Hematopoietic multipotent progenitor cell treated with erythropoietin and hydrocortisone succinate and interleukin-3 and kit ligand, for 4 days (in vitro differentiated cells): ENCODE measurements around the gene AGPAT2.
"Not testable (repeated sequence)": the region's sequence is repeated elsewhere in the genome, so short reads cannot be mapped to it uniquely, and the experiment has no call there.

Experiments used
- DNase-seq: peaks from one replicate; pipeline ENCODE4 v3.0.0-alpha.2; 2015

AGPAT2 gene

DNA sequence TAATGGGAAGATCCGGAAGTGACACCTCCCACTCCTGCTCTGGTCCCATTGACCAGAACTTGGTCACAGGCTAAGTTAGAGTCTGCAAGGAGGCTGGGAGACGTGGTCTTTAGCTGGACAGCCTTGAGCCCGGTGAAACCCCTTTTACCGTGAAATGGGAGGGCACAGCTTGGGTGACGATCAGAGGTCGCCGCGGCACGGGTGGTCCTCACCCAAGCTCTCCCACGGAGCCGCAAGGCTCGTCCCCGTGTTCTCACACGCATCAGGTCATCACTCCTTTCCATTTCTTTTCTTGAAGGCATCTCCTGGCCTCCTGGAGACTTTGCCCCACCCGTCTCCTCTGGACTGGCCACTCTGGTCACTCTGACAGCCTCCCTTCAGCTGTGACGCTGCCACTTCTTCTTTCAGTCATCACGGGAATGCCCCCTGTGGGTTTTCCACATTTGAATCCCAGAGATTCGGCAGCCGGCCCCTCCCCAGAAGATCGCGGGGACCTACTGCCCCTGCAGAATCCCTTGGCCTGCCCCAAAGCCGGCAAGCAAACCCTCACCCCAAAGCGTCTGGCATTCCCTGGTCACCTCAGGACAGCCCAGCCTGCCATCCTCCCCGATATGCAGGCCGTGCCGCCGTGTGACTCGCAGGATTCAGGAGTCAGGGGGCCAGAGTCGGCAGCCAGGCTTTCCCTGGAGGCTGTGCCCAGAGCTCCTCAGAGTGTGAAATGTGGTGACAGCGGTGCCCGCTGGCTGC is 43.5 kb downstream of the AGPAT2 start:
- no peak for DNase-seq

DNA sequence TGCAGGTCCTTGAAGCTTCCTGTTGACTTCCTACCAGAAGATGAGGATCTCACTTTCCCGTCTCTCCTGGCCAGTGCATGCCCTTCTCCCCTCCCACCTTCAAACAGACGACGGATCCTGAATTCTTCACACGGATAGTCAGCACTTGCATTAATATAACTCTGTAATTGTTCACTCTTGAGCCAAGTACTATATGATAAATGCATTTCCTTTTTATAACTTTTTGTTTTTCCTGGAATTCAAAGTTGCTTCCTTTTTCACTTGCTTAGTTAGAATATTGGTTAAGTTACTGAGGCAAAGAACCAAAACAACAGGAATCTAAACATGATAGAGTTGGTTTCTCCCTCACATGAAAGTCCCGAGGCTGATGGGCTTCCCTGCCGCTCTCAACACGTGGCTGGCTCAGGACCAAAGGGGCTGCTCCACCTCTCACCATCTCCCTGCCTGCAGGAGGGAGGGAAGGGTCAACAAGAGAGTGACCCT is 44.8 kb downstream of the AGPAT2 start:
- DNase-seq = no peak

DNA sequence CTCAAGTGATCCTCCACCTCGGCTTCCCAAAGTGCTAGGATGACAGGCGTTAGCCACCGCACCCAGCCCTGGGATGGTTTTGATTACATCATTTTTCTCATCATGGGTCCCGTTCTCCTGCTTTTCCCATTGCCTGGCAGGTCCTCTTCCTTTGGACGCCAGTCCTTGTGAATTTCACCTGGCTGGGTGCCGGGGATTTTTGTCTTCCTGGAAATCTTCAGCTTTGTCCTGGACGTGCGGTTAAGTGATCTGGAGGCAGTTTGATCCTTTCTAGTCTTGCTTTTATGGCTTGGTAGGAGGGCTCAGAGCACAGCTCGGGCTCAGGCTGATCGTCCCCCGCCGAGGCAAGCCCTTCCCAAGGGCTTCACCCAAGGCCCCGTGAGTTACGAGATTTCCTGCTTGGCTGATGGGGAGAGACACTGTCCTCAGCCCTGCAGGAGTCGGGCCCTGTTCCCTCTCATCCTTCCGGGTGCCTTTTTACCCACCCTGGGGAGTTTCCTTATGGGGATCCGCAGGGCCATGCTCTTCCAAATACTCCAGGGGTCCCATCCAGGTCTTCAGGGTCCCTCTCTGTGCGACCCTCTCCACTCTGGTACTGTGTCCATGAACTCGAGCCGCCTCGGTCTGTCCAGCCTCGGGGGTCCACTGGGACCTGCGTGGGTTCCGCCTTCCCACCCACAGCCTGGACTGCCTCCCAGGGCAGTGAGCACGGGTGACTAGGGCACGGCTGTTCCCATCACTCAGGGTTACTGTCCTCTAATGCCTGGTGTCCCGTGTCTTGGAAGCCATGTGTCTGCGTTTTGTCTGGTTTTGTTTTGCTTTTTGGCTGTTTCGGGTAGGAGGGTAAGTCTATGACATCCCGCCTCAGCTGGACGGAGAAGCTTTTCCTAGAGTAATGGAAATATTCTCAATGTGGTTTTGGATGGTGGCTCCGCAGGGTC is 46.8 kb downstream of the AGPAT2 start:
- DNase-seq = no peak

DNA sequence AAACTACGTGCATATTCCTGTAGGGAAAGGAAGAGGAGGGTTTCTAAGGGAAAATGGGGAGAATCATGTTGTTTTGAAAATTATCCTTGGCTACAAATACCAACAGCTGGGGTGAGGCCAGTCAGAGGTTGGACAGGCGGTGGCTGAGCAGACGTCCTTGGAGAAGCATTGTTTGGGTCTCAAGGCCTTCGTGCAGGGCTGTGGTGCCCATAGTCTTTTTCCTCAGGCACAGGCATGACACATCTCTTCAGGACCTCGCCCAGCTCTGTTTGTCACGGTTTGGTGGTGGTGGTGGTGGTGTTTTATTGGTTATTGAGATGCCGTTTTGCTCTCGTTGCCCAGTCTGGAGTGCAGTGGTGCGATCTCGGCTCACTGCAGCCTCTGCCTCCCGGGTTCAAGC is 52.4 kb downstream of the AGPAT2 start:
- DNase-seq = no peak

DNA sequence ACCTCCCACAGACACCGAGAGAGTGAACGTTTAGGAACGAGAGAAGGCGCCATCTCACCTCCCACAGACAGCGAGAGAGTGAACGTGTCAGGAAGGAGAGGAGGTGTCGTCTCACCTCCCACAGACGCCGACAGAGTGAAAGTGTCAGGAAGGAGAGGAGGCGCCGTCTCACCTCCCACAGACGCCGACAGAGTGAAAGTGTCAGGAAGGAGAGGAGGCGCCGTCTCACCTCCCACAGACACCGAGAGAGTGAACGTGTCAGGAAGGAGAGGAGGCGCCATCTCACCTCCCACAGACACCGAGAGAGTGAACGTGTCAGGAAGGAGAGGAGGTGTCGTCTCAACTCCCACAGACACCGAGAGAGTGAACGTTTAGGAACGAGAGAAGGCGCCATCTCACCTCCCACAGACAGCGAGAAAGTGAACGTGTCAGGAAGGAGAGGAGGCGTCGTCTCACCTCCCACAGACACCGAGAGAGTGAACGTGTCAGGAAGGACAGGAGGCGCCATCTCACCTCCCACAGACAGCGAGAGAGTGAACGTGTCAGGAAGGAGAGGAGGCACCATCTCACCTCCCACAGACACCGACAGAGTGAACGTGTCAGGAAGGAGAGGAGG is 54.7 kb downstream of the AGPAT2 start:
- not testable (repeated sequence) for DNase-seq

DNA sequence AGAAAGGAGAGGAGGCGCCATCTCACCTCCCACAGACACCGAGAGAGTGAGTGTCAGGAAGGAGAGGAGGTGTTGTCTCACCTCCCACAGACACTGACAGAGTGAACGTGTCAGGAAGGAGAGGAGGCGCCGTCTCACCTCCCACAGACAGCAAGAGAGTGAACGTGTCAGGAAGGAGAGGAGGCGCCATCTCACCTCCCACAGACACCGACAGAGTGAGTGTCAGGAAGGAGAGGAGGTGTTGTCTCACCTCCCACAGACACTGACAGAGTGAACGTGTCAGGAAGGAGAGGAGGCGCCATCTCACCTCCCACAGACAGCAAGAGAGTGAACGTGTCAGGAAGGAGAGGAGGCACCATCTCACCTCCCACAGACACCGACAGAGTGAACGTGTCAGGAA is 55.2 kb downstream of the AGPAT2 start:
- DNase-seq = not testable (repeated sequence)

DNA sequence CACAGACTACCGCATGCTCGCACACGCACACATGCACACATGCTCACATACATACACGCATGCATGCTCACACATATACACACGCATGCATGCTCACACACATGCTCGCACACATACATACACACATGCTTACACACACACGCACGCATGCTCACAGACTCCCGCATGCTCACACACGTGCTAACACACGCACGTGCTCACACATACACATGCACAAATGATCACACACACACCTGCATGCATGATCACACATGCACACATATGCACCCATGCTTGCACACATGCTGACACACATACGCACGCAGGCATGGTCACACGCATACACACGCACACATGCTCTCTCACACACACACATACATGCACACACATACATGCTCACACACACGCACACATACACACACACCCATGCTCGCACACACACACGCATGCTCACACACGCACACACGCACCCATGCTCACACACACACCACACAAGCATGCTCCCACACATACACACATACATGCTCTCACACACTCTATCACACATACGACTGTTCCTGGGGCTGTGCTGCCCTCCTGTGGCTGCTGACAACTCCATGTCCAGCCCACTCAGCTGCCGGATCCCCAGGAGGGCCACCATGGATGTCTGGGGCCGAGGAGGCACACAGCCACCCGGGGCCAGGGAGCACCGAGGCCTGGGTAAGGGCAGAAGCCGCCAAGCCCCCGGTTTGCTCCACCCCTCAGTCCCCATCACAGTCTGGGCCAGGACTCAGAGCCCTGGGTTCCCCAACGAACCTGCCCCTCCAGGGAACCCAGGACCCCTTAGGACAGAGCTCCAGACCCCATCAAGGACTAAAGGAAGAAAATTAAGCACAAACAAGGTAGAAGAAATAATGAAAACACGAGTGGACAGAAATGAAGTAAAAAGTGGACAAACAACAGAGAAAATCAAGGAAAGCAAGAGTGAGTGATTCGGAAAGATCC is 55.9 kb downstream of the AGPAT2 start:
- peak; percentile 93 for DNase-seq

DNA sequence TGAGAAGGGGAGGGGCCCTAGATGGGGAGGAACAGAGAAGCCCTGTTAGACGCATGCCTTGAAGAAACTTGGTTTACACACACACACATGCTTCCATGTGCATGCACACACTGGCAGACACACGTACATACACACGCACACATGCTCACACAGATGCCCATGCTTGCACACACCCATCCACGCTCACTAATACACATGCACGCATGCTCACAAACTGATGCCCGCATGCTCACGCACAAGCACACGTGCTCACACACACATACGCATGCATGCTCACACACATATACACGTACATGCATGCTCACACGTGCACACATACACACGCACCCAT is 56.6 kb downstream of the AGPAT2 start:
- no peak for DNase-seq

DNA sequence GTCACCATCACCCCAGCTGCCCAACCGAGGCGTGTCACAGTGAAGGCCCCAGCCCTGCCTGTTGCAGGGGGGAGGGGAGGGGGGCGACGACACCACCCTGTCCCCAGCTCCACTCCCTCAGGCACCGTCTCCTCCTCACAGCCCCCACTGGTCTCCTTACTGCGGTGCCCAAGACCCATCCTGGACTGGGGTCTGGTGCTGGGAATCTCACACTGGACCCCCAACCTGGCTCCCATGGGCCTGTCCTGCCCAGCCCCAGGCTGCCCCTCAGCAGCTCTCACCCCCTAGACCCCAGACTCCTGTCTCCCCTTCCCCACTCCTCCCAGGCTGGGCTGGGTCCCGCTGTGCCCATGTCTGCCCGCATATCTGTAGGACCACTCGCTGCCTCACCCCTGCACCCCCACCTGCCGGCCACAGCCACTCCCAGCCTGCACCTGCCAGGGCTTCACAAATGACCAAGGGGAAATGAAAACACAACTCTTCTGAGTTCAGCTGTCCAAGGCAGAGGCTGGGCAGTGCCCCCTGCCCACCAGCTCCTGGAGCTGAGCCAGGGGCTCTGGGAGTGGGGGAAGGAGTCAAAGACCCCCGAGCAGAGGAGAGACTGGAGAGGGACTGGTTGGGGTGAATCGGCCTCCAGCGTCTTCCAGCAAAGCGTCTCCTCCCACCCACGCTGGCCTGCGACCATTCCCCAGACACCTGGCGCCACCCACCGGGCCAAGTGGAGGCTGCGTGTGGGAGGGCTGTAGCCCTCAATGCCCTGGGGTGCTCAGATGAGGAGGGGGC is 57.2 kb downstream of the AGPAT2 start:
- DNase-seq = peak; percentile 85

DNA sequence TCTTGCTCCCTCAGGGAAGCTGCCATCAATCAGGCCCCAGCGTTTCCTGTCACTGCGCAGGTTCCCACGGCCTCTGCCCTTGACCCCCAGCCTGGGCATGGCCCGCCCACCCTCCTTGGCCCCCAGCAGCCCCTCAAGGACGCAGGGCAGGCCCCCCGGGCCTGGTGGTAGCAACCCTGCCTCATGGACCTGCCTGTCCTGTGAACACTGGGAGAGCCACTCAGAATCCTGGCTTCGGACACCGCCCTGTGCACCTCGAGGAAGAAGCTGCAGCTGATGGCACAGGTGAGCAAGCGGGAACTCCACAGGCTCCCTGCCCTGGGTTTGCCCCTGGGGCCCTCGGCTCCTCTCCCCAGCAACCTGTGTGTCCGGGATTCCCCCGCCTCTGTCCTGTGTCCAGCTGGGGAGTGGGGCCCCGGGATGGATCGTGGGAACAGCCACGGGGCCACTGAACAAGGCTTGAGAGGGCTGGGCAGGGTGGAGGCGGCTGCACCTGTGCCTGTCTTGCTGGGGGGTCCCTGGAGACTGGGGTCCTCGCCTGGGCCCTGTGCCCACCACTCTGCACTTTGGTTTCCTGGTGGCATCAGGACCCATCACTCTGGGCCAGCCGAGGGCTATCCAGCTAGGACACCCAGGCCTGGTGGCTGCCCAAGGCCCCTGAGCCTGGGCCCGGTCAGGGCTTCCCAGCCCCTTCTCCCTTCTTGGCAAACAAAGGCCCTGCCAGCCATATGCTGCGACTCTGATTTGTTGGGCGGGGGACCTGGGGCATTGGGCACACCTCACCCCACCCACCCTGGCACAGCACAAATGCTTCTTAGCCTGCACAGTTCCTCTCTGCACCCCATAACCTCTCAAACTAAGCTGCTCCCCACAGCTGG is 58.0 kb downstream of the AGPAT2 start:
- DNase-seq = no peak

DNA sequence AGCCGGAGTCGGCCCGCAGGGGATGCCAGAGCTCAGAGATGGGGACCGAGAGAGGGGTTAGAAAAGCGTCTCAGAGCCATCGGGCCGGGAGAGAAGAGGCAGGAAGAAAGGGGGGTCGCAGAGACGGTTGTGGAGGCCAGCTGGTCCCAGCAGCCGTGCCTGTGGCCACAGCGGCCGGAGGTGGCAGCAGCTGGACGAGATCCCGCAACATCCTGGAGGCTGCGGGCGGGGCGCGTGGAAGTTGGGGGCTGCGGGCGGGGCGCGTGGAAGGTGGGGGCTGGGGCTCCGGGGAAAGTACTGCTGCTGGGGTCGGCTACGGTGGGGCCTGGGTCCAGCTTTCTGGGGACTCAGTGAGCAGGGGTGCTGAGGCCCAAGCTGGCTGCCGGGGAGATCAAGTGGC is 59.0 kb downstream of the AGPAT2 start:
- peak; percentile 49 for DNase-seq

DNA sequence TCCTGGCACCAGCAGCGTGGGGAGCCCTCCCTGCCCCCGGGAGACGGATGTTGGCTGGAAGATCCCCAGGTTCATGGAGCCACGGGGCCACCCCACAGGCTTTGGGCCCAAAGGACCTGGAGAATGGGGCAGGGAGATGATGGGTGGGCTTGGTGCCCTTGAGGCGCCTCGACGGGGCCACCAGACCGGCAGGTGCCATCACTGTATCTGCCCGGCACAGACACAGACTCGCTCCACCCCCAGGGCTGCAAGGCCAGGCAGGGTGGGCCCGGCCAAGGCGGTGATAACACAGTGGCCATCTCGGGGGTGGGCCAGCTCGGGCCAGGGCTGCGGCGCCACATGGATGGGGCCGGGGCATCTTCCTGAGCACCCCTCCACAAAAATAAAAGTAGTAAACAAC is 59.6 kb downstream of the AGPAT2 start:
- no peak for DNase-seq

DNA sequence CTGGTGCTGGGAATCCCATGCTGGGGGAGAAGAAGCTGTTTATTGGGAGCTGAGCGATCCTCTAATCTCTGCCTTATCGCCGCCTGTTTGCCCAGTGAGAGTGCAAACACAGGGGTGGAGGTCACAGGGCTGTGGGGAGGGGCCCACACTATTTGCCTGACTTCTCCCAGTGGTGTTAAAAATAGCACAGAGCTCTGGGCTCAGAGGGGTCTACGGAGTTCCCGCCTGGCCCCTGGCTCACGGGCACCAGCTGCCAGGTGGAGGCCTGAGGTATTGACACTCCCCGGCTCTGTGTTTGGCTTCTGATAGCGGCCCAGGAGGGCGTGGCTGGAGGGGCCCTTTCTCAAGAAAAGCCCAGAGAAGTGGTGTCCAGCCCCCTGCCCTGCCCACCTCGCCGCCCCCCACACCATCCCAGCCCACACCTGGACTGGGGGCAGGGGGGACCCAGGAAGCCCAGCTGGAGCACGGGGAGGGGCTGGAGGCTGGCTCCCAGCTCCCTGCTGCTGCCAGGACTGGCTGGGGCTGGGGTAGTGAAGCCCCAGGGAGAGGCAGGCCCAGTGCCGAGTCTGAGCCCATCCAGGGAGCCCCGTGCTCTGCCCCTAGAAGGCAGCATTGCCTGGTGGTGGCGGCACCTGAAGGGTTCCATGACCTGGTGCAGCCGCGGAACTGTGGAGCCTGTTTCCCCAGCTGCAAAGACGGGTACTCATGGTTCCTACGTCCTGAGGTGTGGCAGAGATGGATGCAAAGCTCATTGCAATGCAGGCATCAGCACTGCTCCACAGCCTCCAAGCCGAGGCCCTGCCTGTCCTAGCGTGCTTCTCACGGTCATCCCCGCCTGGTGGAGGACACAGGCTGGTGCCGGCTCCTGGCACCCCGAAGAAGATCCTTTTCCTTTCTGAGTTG is 60.3 kb downstream of the AGPAT2 start:
- DNase-seq = no peak

DNA sequence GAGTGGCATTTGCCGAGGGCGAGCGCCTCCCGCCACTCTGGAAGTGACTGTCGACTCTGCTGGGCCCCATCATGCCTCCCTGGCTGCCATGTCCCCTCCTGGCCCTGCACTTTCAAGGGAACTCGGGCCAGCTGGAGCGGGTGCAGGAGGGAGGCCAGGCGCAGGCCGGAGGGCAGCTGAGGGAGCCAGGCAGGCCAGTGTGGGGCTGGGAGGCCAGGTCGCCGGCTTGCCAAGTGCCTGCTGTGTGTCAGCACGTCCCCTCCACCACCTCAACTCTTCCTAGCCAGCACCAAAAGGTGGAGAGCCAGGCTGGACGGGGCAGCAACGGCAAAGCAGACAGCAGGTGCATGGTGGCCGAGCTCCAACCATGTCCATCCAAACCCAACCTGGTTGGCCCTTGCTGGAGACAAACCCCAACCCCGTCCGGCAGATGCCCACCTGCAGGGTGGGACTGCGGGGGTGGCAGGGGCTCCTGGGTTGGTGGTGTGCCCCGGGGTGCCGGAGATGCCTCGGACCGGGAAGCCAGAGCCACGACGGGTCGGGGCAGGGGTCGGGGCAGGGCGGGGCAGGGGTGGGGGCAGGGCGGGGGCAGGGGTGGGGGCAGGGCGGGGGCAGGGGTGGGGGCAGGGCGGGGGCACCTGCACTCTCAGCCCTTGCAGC is 61.1 kb downstream of the AGPAT2 start:
- DNase-seq = no peak

DNA sequence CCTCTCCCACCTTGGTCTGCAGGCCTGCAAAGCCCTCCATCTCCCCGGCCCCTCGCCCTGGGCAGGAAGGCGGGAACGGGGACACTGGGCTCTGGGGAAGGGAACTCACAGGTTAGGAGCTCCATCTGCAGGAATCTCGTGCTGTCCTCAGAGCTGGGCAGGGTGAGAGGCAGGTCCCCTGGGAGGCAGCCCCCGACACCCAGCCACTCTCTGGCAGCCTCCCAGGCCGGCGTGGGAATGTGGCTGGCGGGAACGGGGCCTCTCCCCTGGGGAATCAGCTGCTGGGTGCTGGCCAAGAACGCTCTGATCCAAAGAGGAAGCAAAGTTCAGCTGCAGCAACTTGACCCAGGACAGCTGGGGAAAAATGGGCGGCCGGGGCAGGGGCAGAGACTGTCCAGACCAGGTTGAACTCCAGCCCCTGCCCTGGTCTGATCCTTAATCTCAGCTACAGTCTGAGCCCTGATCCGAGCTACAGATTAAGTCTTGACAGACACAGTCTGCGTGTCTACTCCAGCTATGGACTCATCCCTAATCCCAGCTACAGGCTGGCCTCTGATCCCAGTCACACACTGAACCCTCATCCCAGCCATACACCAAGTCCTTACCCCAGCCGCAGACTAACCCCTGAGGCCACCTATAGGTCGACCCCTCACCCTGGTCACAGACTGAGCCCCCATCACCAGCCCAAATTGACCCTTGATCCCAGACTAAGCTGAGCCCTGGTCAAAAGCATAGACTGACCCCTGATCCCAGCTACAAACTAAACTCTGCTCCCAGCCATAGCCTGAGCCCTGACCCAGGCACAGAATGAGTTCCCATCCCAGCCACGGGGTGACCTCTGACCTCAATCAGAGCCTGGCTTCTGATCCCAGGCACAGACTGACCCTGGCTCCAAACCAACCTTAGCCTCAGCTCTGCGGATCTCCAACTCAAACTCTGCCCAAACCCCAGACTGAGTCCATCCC is 61.9 kb downstream of the AGPAT2 start:
- DNase-seq = peak; percentile 55

DNA sequence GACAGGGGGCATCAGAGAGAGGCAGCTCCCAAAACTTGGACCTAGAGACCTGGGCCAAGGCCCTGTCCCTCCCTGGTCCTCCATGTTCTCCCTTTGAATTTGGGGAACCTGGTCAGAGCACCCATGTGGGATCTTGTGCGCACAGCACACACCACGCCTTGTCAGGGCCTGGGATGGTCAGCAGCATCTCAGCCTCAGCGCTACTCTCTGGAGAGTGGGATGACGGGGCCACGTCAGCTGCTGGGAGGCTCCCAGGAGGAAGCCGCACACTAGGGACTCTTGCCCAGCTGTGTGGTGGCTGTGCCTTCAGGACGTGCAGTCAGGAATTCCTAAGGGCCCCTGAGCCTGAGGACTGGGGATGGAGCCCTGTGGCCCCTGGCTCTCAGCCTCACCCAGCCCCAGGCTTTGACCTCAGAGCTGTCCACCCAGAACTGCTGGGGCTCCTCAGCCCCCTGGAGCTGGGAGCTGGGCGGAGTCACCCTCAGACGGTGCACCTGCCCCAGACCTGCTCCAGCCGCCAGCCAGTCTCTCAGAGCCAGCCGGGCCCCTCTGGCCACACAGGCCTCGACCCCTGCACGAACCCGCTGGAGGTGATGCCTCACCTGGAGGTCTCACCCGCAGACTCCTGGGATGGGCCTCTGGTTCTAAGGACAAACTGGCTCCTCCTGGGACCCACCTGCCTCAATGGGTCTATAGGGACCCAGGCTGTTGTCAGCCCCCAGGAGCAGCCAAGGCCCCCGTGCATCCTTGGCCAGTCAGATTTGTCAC is 62.9 kb downstream of the AGPAT2 start:
- no peak for DNase-seq

DNA sequence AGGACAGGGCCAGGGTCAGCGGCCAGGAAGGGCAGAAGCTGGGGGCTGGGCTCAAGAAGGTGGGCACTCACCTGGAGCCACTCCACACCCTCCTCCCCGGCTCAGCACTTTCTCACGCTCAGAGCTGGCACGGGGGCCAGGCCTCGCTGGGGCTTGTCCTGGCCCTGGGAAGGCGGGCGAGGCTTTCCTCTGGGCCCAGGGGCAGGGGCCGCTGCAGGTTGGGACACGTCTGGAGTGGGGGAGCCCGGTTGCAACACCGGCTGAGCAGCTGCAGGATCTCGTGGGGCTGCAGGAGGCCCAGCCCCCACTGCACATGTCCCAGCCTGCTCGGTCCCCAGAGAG is 63.4 kb downstream of the AGPAT2 start:
- DNase-seq = no peak
